ENCODE data around the gene ASB3. TPM values are rescaled to one million over a fixed set of nuclear protein-coding genes. Genes with fewer than 3 reads are reported as not detected.

The ASB3 gene
- total and polyA plus RNA-seq, 9 of the 15 experiments (the other 6 are each of a cell fraction or from before 2014, with no cell fraction given): 13.6 to 35.3 (median 18.7) TPM

GRCh38 chr2:53786705-53787613 lies at the start of gene ASB3, which contains the start of gene ERLEC1 (continued):
- no peak for TF ChIP-seq ZNF398 (CRISPR knock-in tag; IDR thresholded peaks at IDR 0.05)
- TF ChIP-seq SRSF1 (IDR thresholded peaks at IDR 0.05; ENCODE audit: low read depth, low read length): 0 out of 2 replicates have a peak, but pooled peaks have one; percentile 38
- peak; percentile 84 for TF ChIP-seq SUPT5H (IDR thresholded peaks at IDR 0.05)
- TF ChIP-seq ZNF318 (IDR thresholded peaks at IDR 0.05; ENCODE audit: borderline replicate concordance in 1 of 2, low read depth in 1 of 2): no peak
- peak; percentile 40; the same call in 1 of the 2 replicates for TF ChIP-seq TARDBP (IDR thresholded peaks at IDR 0.05)
- peak; percentile 99 for TF ChIP-seq MTA3 (IDR thresholded peaks at IDR 0.05; ENCODE audit: borderline replicate concordance)
- TF ChIP-seq CC2D1A (IDR thresholded peaks at IDR 0.05): no peak
- TF ChIP-seq GATA2 (CRISPR knock-in tag; IDR thresholded peaks at IDR 0.05): 0 out of 2 replicates have a peak, but pooled peaks have one; percentile 9
- TF ChIP-seq CREB5 (CRISPR knock-in tag; IDR thresholded peaks at IDR 0.05): no peak
- TF ChIP-seq PREB (CRISPR knock-in tag; IDR thresholded peaks at IDR 0.05): 0 out of 2 replicates have a peak, but pooled peaks have one; percentile 28
- 0 out of 2 replicates have a peak, but pooled peaks have one; percentile 6 for TF ChIP-seq HBP1 (CRISPR knock-in tag; IDR thresholded peaks at IDR 0.05)
